Measurements from ENCODE around the gene SRSF7. TPM values are rescaled to one million over a fixed set of nuclear protein-coding genes. Genes with fewer than 3 reads are reported as not detected.

SRSF7 gene
- 157 TPM for polyA plus RNA-seq (2012; ENCODE audit: insufficient read length, low read depth)

DNA sequence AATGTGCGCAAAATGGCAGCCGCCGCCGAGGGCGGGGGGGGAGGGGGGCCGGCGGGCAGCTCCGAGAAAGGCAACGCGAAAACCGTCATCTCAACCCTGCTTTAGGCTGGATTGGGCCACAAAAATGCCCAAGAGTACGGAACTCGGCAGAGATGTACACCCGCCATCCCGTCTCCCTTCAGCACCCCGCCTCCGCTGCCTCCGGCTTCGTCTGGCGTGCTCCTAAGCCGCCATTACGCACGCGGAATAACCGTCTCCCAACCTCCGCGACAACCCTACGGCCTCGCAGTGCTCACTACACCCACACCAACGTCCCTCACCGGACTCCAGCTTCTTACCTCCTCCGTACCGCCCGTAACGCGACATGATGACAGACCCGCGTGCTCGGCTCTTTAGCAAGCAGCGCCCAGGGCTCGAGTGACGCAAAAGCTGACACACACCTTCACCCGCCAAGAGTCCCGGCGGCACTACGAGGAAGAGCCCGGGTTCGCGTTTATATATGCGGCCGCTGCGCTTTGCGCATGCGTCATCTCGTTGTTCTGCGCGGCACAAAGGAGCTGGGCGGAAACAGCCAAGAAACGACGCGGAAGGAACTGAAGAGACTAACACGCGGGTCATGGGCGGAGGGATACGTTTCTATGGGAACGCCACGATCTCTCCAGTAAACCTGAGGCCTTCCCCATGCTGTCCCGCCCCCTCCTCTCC is at the start of gene SRSF7:
SRSF7 (minus strand) TSS at position 471 of the 705 bp plus-strand sequence; CDS start at position 366, 105 bp downstream.
- TF ChIP-seq, protein P1, sequence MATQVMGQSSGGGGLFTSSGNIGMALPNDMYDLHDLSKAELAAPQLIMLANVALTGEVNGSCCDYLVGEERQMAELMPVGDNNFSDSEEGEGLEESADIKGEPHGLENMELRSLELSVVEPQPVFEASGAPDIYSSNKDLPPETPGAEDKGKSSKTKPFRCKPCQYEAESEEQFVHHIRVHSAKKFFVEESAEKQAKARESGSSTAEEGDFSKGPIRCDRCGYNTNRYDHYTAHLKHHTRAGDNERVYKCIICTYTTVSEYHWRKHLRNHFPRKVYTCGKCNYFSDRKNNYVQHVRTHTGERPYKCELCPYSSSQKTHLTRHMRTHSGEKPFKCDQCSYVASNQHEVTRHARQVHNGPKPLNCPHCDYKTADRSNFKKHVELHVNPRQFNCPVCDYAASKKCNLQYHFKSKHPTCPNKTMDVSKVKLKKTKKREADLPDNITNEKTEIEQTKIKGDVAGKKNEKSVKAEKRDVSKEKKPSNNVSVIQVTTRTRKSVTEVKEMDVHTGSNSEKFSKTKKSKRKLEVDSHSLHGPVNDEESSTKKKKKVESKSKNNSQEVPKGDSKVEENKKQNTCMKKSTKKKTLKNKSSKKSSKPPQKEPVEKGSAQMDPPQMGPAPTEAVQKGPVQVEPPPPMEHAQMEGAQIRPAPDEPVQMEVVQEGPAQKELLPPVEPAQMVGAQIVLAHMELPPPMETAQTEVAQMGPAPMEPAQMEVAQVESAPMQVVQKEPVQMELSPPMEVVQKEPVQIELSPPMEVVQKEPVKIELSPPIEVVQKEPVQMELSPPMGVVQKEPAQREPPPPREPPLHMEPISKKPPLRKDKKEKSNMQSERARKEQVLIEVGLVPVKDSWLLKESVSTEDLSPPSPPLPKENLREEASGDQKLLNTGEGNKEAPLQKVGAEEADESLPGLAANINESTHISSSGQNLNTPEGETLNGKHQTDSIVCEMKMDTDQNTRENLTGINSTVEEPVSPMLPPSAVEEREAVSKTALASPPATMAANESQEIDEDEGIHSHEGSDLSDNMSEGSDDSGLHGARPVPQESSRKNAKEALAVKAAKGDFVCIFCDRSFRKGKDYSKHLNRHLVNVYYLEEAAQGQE (IDR thresholded peaks at IDR 0.05; ENCODE audit: insufficient read depth in 1 of 2, low read depth in 2 of 2, low read length in 2 of 2): peak; percentile 62 to 68; a peak in 2 of 4 replicates
- peak; percentile 91 for TF ChIP-seq FOXP2 (optimal IDR thresholded peaks at IDR 0.05; ENCODE audit: borderline replicate concordance, extremely low read depth, extremely low read length, insufficient read depth)
- peak; percentile 98 for TF ChIP-seq TAF1 (IDR thresholded peaks at IDR 0.05; ENCODE audit: borderline replicate concordance, insufficient read depth, low read length)
- peak; percentile 54; the same call in 1 of the 2 replicates for TF ChIP-seq SIN3A (IDR thresholded peaks at IDR 0.05; ENCODE audit: borderline replicate concordance, insufficient read depth, low read length)
- peak; percentile 100 for TF ChIP-seq POLR2AphosphoS5 (IDR thresholded peaks at IDR 0.05; ENCODE audit: low read depth, low read length)

DNA sequence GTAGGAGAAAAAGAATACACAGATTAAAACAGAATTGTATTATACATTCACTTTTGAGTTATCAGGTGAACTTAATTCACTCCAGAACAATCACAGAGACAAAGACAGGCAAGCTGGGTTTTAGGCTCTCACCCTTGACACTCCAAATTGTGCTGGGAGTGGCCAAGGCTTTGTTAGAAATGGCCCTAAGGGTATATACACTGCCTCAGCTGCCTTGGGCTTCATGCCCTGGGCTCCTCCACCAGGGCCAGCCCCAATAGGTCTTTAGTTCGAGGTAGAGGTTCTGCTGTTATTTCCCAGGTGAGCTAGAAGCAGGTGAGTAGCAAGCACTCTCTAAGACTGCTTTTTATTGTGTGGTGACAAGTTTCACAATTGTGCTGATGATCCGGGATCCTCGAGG is 46.8 kb upstream of the SRSF7 start:
- TF ChIP-seq SIN3A (IDR thresholded peaks at IDR 0.05; ENCODE audit: borderline replicate concordance, insufficient read depth, low read length): no peak
- TF ChIP-seq, protein P1 (IDR thresholded peaks at IDR 0.05; ENCODE audit: insufficient read depth in 1 of 2, low read depth in 2 of 2, low read length in 2 of 2): no peak
- TF ChIP-seq POLR2AphosphoS5 (IDR thresholded peaks at IDR 0.05; ENCODE audit: low read depth, low read length): no peak

DNA sequence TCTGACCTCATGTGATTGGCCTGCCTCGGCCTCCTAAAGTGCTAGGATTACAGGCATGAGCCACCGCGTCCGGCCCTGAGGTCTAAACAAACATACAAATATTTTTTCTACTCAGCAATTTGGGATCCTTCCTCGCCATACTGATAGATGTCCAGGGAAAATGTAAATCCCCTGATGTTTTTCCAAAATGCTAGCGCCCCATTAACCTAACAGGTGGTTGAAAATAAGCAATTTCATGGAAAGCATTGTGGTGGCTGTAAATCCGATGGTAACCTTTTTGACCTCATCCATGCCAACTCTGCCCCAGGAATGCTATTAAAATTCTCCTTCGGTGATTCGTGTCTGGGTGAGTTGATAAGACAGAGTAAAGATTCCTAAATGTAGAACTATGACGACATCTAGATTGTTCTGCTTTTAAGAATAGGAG is 46.1 kb upstream of the SRSF7 start:
- TF ChIP-seq TAF1 (IDR thresholded peaks at IDR 0.05; ENCODE audit: borderline replicate concordance, insufficient read depth, low read length) (no peak), SIN3A (IDR thresholded peaks at IDR 0.05; ENCODE audit: borderline replicate concordance, insufficient read depth, low read length) (no peak), FOXP2 (optimal IDR thresholded peaks at IDR 0.05; ENCODE audit: borderline replicate concordance, extremely low read depth, extremely low read length, insufficient read depth) (no peak), POLR2AphosphoS5 (IDR thresholded peaks at IDR 0.05; ENCODE audit: low read depth, low read length) (no peak)
- TF ChIP-seq, protein P1 (IDR thresholded peaks at IDR 0.05; ENCODE audit: insufficient read depth in 1 of 2, low read depth in 2 of 2, low read length in 2 of 2): no peak

DNA sequence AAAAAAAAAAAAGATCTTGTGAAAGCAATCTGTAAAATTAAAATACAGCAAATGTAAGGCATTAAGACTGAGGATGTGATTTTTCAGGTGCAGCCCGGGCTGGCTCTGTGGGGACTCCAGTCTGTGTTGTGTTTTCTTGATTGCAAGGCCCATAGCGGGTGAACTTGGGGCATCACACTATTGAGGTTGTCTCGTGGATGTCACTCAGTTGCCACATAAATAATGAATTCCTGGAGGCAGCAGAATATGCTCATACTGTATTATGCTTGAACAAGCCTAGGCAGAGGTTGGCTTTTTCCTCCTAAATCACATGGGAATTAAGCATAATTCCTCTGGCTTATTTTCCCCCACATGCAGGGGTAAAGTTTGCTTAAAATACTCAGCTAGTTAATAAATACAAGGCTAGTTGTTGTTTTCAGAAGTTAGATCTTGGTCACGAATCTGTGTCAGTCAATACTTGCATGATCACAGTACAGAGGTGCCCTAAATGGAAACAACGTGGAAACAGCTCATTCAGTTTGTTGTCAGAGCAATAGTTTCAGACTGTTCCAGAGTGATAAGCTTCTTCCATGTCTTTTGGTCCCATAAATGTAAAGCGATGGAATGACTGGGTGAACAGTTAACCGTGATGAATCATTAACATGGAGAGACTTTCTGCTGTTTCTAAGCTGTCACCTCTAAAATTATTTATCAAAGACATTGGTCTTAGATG is 43.2 kb upstream of the SRSF7 start:
- TF ChIP-seq, protein P1 (IDR thresholded peaks at IDR 0.05; ENCODE audit: insufficient read depth in 1 of 2, low read depth in 2 of 2, low read length in 2 of 2): no peak
- TF ChIP-seq FOXP2 (optimal IDR thresholded peaks at IDR 0.05; ENCODE audit: borderline replicate concordance, extremely low read depth, extremely low read length, insufficient read depth) (no peak), SIN3A (IDR thresholded peaks at IDR 0.05; ENCODE audit: borderline replicate concordance, insufficient read depth, low read length) (no peak), POLR2AphosphoS5 (IDR thresholded peaks at IDR 0.05; ENCODE audit: low read depth, low read length) (no peak)
